NCI-H524 (cell line): ENCODE data around the gene ZNRF3.
"Not testable (repeated sequence)": the region's sequence is repeated elsewhere in the genome, so short reads cannot be mapped to it uniquely, and the experiment has no call there.

Experiments used
- DNase-seq, 2 experiments: peaks; one replicate each; lab custom pipeline; 2025; lab: John Stamatoyannopoulos, UW

The ZNRF3 gene

DNA sequence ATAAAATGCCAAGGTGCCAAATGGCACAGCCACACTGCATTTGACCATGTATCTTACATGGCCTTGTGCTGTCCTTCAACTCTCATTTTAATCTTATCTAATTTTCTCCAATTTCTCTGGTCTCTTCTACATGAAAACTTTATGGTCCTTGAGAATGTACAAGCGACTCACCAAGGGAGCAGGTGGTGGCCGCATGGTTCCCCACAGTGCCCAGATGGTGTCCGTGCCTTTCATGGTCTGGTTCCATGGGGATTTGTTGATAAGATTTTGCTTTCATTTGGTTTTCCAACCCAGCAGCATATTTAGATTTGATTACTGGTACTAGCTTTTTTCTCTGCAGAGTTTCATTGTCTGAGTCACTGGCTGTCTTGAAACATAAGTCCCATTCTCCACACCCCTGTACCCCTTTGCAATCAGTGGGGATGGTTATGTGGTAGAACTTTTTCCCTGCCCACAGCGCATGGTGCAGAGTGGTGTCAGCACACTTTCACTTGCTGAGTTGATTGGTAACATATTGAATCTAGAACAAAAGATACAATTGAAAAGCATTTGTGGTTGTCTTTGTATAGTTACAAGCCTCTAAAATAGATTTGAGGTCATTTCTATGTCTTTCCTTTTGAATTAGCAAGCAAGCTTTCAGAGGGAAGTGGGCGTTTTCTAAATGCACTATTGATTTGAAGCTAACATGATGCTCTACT is 24.1 kb downstream of the ZNRF3 start:
- DNase-seq, result peak; percentile 38 to 80

DNA sequence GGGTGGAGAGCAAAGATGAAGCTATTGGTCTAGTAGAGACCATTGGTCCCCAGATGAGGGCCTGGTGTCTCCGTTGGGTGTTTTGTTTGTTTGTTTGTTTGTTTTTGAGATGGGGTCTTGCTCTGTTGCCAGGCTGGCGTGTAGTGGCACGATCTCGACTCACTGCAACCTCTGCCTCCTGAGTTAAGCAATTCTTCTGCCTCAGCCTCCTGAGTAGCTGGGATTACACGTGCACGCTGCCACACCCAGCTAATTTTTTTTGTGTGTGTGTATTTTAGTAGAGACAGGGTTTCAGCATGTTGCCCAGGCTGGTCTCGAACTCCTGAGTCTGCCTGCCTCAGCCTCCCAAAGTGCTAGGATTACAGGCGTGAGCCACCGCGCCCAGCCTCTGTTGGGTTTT is 25.4 kb downstream of the ZNRF3 start:
- not testable (repeated sequence) for DNase-seq

DNA sequence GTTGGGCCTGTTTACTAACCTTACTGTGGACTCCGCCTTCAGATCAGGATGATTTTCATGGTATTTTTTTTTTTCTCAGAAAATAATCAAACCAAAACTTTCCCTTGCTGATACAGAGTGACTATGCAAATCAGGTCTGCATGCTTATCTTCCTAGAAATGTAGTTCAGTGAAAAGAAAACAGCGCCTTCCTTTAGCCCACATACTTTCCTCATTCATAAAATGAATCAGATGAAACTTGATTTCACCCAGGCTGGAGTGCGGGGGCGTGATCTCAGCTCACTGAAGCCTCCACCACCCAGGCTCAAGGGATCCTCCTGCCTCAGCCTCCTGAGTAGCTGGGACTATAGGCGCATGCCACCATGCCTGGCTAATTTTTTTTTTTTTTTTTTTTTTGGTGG is 26.0 kb downstream of the ZNRF3 start:
- no peak for DNase-seq

DNA sequence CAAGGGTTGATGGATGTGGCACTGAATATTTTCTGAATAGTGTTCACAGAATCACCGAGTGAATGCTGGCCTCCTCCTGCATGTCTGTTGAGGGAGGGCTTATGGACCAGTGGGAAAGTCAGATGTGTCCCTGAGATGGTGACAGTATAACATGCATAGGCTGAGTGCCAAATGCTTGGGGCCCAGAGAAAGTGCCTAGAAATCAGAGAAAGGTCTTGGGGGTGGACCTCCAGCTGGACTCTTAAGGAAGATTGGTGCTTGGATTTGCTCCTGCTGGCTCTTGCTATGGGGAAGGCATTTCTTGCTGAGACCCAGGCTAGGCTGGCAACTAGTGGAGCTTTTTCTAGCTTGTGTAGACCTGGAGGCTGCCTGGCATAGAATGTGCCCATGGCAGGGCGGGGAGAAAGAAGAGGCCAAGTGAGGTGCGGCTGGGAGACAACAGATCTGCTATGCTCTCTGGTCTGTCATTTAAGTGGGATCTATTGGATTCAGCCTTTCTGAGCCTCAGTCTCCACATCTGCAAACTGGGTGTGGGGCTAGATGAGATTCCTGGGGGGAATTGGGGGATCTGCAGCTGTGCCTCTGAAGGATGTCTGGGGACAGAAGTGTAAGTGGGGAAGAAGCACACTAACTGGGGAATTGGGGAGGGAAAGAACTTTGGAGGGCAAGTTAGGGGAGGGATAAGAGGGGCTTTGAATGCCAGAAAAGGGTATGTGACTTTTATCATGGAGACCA is 27.4 kb downstream of the ZNRF3 start:
- peak in 1 of 2 experiments; percentile 11 for DNase-seq

DNA sequence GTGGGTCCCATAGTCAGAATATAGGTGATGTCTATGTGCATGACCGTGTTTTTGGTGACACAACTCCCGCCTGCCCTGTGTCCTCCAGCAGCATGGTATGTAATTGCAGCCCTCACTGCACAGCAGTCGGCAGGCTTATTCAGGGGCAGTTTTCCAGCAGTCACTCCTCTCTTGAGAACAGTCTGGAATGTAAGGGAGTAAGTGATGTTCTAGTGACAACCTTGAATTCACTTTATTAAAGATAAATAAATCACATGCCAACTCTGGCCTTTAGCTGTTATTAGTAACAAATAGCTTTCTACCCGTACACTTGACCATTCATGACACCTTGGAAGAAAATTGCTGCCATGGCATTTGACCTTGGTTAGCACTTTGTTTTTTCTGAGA is 27.9 kb downstream of the ZNRF3 start:
- no peak for DNase-seq

DNA sequence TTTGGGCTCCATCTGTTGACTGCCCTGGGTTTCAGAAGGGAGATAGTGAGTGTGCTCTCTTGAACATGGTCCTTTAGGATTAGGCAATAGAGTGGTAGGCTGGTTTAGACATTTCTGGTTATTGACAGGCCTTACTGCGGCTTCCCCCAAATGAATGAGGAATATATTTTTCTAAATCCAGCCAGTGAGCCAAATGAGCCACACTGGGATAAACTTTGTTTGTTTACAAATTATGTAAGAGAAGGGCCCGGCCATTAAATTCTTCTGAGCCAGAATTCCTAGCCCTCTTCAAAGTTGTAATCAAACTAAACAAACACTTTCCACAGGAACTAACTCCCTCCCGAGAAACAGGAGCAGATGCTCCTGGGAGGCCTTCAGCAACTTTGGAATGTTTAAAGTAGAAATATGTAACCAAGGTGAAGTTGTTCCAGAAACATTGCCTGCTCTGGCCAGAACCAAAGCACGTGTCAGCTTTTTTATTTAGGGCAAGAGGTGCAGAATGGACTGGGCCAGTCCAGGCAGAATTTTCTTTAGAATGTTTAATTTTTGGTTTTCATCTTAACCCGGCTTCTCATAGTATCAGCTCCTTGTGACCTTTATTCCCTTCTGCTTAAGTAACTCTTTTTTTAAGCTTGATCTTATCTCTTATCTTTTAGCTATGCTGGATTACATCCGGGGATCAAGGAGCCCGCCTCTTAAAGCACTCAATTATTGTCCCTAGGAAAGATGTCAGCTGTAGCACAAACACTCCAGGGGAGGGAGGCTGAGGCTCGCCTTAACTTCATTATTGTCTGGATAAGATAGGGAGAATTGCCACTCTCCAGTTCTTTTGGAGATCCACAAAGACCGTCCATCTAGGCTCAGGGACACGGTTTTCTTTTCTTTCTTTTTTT is 28.7 kb downstream of the ZNRF3 start:
- DNase-seq, result no peak

DNA sequence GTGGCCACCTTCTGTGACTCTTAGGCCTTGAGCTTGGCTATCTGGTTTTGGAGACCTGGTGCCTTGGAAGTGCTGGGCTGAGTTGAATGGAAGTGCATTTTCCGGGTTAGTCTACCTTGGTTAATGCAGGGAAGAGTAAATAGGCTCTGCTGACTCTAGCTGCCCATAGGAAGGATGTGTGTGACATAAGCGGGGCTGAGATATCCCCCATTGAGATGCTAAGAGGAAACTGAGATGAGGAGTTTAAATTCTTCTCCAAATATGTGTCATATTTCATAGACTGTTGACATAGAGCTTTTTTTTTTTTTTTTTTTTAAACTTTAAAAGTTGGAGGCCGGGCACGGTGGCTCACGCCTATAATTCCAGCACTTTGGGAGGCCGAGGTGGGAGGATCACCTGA is 30.8 kb downstream of the ZNRF3 start:
- no peak for DNase-seq

DNA sequence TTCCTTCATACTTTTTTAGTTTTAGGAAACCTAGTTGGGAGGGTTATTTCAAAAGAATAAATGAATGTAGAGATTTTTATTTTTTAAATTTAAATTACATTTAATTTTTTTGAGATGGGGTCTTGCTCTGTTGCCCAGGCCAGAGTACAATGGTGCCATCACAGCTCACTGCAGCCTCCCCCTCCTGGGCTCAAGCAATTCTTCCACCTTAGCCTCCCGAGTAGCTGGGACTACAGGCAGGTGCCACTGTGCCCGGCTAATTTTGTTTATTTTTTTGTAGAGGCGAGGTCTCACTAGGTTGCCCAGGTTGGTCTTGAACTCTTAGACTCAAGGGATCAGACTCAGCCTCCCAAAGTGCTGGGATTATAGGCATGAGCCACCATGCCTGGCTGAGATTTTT is 32.6 kb downstream of the ZNRF3 start:
- DNase-seq, result no peak

DNA sequence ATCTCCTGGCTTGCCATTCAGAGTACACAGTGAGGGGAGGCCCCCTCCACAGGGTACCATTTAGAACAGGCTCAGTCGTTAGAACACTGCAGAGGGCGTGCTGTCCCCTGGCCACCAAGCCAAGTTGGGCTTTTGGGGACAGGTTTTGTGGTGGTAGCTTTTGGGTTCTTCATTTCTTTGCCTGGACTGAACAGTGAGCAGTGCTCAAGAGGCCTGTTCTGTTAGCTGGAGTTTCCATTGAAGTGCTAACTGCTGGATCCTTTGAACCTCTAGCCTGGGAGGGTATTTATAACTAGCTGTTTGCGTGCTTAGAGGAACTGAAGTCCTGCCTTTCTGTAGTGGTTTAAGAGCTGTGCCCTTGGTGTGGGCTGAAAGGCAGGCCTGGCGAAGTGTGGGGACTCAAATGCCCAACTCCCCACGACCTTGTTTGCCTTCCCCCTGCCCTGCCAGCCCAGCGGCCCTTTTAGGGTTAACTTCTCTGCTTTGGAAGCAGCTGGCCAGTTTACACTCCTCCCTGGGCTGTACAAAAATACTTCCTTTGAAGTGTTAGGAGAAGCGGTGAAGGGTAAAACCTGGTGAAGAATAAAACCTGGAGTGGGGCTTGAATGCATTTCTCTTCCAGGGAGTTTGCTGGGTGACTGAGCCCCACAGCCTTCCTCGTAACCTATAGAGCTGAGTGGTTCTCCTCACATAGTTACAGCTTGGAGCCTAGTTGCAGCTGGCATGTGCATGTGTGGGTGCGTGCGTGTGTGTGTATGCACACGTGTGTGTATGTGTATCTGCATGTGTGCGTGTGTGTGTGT is 34.6 kb downstream of the ZNRF3 start:
- peak; percentile 58 to 88 for DNase-seq

DNA sequence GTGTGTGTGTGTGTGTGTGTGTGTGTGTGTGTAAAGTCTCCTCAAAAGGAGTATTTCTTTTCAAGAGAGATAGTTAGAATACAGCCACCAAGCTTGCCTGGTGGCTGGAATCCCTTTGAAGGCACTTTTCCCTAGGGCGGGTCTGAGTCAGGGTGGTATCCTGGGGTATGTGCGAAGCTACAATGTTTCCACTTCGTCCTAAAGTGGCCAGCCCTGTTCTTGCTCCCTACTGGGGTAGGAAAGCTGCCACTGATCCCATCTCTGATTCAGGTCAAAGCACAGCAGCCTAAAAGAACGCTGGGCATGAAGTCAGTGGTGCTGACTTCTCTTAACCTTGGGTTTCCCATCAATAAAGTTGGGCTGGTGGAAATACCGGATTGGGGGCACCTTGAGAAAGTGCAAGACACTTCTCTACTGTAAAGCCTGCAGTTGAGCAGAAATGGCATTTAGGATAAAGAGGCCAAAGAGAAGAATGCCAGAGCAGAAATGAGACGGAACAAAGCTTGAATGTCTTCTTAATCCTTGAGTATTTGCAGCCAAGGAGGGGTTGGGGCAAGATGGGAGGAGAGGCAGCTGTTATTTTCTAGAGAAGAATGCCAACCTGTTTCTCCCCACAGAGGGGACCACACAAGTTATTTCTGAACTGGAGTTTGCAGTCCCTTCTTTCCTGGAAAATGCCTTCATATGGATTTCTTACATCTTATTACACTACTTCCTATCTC is 35.3 kb downstream of the ZNRF3 start:
- DNase-seq, result peak; percentile 36 to 58

DNA sequence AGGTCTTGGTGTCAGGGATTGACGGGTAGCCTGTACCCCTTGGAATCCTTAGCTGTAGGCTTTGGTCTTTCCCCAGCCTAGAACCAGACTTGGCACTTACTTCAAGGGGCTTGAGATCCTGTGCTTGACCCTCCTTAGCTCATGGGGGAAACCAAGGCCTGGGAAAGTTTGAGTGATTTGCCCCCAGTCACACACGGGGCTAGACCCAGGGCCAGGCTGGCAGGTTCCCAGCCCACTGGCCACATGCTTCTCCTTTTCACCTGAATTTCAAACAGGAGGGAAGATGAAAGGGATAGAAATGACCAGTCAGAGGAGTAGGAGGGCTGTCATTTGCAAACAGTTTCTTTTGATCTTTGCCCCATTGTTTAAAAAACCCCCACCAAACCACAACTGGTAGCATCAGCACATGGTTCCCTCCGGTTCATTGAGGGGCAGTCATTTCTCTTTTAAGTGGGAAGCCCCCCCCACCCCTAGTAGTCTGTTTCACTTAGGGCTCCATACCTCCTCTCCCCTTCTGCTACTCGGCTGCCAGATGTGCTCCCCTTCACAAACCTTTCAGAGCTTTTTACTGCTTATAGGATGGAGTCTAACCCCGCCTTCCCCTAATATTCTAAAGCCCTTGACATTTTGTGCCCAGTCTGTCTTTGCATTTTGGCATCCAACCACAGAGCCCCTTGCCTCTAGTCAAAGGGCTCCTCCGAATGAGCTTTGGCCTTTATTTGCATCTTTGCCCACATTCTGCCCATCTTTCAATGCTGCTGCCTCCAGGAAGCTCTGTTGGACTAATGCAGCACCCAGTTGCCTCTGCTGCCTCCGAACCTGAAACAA is 37.6 kb downstream of the ZNRF3 start:
- peak; percentile 85 to 93 for DNase-seq

DNA sequence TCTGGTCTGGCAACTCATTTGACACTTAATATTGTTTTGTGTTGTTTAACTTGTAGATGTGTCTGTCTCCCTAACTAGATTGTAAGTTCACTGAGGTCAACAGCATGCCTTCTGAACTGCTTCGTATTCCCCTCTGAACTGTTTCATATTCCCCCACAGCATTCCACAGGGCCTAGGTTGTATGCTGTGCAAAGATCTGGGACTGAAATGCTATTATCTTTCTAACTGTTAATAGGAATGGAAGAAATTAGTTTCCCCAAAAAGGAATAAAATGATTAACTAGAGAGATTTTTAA is 38.2 kb downstream of the ZNRF3 start:
- no peak for DNase-seq

DNA sequence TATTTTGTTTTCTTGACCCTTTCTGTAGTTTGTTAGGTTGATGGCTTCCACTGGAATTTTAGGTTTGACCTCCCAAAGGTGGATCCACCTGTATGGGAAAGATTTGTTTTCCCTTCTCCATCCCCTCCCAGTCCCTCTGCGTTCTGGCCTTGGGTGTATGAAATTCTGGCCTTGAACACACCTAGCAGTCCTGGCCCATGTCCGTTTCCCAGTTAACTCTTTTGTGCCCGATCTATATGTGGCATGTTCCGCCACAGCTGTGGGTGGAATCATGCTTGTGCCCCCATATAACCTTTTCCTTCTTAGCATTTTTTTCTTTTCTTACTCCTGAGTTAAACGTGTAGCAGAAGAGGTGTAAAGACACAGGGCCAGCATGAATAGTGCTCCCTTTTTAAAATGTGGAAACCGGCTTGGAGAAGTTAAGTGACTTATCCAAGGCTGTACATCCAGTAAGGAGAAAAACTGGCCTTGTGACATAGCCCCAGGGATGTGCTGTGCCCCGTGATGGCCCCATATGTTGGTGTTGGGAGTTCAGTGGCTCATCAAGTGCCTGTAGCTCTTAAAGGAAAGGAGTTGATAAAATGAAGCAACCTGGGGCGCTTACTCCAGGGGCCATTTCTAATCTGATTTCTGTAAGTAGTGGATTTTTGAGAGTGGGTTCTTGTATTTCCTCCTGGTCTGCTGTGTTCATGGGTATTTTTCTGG is 39.3 kb downstream of the ZNRF3 start:
- peak in 1 of 2 experiments; percentile 40 for DNase-seq

DNA sequence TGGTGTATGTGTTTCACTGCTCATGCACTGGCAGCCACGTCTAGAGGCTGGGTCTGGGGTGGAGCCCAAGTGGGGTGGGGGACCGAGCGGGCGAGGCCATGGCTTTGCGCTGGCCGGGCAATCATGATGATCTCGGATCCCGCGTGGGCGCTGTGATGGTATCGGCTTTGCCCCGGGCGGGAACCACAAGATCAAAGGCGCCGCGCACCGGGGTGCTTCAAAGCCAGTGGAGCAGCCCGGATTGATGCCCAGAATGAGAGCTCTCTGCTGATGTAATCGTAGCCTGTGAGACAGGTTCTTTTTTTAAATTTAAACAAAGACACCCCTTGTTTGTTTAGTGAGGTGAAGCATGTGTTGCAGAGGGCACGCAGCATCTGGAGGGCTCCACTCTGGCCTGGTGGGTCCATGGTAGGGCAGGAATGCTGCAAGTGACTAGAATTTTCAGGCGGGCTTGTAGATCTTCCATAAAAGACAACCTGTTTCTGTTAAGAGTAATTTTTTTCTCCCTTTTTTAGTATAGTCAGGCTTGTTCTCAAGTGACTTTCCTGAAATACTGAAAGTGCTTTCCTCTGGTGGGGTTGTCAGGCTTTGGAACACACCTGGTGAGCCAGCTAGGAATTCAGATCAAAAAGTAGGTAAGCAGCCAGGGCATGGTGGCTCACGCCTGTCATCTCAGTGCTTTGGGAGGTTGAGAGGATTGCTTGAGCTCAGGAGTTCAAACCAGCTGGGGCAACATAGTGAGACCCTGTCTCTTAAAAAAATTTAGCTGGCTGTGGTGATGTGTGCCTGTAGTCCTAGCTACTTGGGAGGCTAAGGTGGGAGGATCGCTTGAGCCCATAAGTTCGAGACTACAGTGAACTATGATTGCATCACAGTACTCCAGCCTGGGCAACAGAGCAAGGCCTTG is 40.7 kb downstream of the ZNRF3 start:
- DNase-seq, result no peak

DNA sequence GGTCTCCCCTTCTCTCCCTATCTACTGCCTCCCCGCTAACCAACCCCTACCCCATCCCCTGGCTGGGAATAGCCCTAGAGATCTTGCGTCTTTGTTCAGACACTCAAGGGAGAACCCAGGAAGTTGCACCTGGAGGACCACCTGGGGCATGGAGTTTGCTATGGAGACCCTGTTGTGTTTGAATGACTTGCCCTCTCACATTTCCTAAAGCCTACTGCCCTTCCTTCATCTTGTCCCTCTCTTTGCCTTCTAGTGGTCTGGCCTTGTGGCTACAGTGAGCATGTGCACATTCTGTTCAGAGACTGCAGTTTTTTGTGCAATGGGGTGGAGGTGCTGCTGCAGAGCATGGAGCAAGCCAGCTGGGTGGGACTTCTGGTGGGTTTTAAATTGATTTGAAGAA is 42.5 kb downstream of the ZNRF3 start:
- DNase-seq, result no peak

DNA sequence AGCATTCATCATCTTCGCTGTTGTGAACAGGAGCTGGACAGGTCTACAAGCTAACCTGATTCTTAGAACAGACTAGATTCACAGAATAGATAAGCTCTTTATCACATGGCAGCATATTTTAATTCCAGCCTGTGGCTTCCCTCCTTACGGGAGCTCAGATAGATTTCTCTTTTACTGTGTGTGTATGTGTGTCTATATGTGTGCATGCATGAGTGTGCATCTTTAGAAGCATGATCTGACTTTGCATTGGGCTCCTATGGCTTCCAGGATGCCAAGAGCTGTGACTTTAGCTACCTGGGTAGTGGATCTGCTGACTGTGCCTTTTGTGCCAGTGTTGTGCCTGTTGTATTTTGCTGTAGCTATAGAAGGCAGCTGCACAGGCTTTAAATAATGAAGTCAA is 44.3 kb downstream of the ZNRF3 start:
- no peak for DNase-seq

DNA sequence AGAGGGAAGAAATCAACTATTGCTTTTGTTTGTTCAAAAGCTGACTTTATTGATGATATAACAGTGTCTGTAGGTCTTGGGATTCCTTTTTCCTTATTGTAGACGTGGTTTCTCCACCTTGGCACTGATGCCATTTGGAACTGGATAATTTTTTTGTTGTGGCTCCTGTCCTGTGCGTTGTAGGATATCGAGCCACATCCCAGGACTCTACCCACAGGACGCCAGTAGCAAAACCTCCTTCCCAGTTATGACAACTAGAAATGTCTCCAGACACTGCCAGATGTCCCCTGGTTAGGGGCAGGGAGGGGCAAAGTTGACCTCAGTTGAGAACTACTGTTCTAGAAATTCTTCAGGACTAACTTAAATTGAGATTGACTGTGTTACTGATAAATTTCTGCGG is 45.8 kb downstream of the ZNRF3 start:
- DNase-seq, result no peak

DNA sequence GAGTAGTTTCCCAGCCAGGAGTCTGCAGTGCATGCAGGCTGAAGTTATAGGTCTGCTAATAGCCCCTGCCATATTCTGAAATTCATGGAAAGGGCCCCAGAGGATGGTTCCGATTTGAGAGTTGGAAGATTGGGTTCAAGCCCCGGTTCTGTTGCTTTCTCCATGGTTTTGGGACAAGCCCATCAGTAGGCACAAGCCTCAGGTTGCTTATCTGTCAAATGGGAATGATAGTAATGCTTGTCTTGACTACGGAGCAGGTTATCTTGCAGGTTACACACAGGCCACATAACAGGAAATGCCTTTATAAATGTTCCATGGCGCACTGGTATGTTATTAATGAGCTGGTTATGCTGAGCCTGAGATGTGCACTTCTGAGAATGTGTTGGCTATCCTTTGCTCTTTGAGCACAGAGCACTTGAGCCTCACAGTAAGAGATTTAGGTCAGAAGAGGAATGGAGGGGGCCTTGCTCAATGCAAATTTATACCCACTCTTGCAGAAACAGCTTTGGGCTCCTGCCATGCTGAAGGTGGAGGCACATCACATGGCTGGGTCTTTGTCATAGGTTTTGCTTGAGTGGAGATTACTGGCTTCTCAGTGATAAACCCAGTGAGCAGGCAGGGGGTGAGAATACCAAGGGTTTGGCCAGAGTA is 47.1 kb downstream of the ZNRF3 start:
- peak; percentile 44 to 57 for DNase-seq
